SK-N-SH (cell line): ENCODE data around the gene GNAT3. TPM values are rescaled to one million over a fixed set of nuclear protein-coding genes. Genes with fewer than 3 reads are reported as not detected.

Experiments
- CTCF ChIA-PET: fragments of 300-600, 350-600 bp; formaldehyde crosslinking; extraction: SDS; loops from one replicate; lab custom pipeline; 2021; lab: Yijun Ruan, JAX
- POLR2A ChIA-PET: fragments of 350-600 bp; sonication (Branson Sonifier 250); formaldehyde crosslinking; extraction: SDS; loops from one replicate; lab custom pipeline; 2020; ENCODE audit warnings: antibody characterized with exemption, inconsistent platforms; lab: Yijun Ruan, JAX
- DNase-seq: peaks from one replicate; pipeline ENCODE4 v3.0.0; 2012
- H2AFZ ChIP-seq: fragments of 200-600 bp; sonication (generic); 2 replicates; pipeline ENCODE4 v1.8.1; 2016; ENCODE audit warnings: antibody characterized with exemption, mild to moderate bottlenecking, low read depth
- H3F3A ChIP-seq: fragments of 200-600 bp; sonication (generic); replicated peaks from 2 replicates; pipeline ENCODE3; 2016; ENCODE audit warnings: antibody characterized with exemption, mild to moderate bottlenecking; ENCODE audit not compliant: insufficient read depth
- H3K27ac ChIP-seq, 2 experiments: fragments of 200-500 bp in 1 of 2; fragments of 200-600 bp in 1 of 2; sonication (Bioruptor generic) in 1 of 2; sonication (generic), shearing (Covaris generic) in 1 of 2; 2 replicates each; pipeline versions ENCODE4 v1.5.1 to v1.6.1; 2014 to 2016; ENCODE audit warnings: low read depth in 2 of 2, inconsistent platforms in 1 of 2, low read length in 1 of 2, mild to moderate bottlenecking in 1 of 2, mixed read lengths in 1 of 2
- H3K27me3 ChIP-seq: fragments of 200-600 bp; sonication (generic), shearing (Covaris generic); 2 replicates; pipeline ENCODE4 v1.6.1; 2016; ENCODE audit warnings: mixed run types; ENCODE audit not compliant: insufficient read depth
- H3K36me3 ChIP-seq, 2 experiments: fragments of 200-500 bp in 1 of 2; fragments of 200-600 bp in 1 of 2; sonication (Bioruptor generic) in 1 of 2; sonication (generic) in 1 of 2; replicated peaks in 1 of 2; 2 replicates each; pipeline versions ENCODE3 to v1.5.1; 2014 to 2016; ENCODE audit warnings: low read length in 1 of 2, mild to moderate bottlenecking in 1 of 2; ENCODE audit not compliant: insufficient read depth in 2 of 2, control insufficient read depth in 1 of 2
- H3K4me1 ChIP-seq, 2 experiments: fragments of 200-500 bp in 1 of 2; fragments of 200-600 bp in 1 of 2; sonication (Bioruptor generic) in 1 of 2; sonication (generic), shearing (Covaris generic) in 1 of 2; 2 replicates each; pipeline versions ENCODE4 v1.5.1 to v1.6.1; 2014 to 2016; ENCODE audit warnings: low read depth in 1 of 2, low read length in 1 of 2, mixed run types in 1 of 2; ENCODE audit not compliant: insufficient read depth in 2 of 2, control insufficient read depth in 1 of 2
- H3K4me2 ChIP-seq: fragments of 200-600 bp; sonication (generic), shearing (Covaris generic); 2 replicates; pipeline ENCODE4 v1.6.1; 2017; ENCODE audit warnings: mixed run types
- H3K4me3 ChIP-seq, 2 experiments: fragments of 200-500 bp in 1 of 2; fragments of 200-600 bp in 1 of 2; sonication (Bioruptor generic) in 1 of 2; sonication (generic), shearing (Covaris generic) in 1 of 2; 2 replicates each; pipeline versions ENCODE4 v1.5.1 to v1.8.1; 2014 to 2016; ENCODE audit warnings: low read depth in 2 of 2, inconsistent platforms in 1 of 2, low read length in 1 of 2, mild to moderate bottlenecking in 1 of 2, mixed read lengths in 1 of 2, moderate library complexity in 1 of 2
- H3K79me2 ChIP-seq: fragments of 200-600 bp; sonication (generic); 2 replicates; pipeline ENCODE4 v1.8.1; 2017; ENCODE audit warnings: mild to moderate bottlenecking; ENCODE audit not compliant: insufficient read depth
- H3K9ac ChIP-seq: fragments of 200-600 bp; sonication (generic); 2 replicates; pipeline ENCODE4 v1.6.1; 2017; ENCODE audit warnings: mixed run types
- H3K9me2 ChIP-seq: fragments of 200-600 bp; sonication (generic); 2 replicates; pipeline ENCODE4 v1.6.1; 2017; ENCODE audit warnings: mixed run types
- H3K9me3 ChIP-seq: fragments of 200-600 bp; sonication (generic); 2 replicates; pipeline ENCODE4 v1.6.1; 2017; ENCODE audit warnings: mixed run types, mild to moderate bottlenecking, moderate library complexity
- H4K20me1 ChIP-seq: fragments of 200-600 bp; sonication (generic); 2 replicates; pipeline ENCODE4 v1.6.1; 2017; ENCODE audit warnings: mild to moderate bottlenecking, mixed run types; ENCODE audit not compliant: insufficient read depth
- CTCF ChIP-seq: fragments of 200-600 bp; sonication (generic); IDR thresholded peaks from 2 replicates; pipeline ENCODE4 v1.6.1; 2017; ENCODE audit warnings: antibody characterized with exemption, mild to moderate bottlenecking, moderate library complexity
- FOSL2 ChIP-seq: IDR thresholded peaks from 2 replicates; pipeline ENCODE4 v1.4.0; 2012; ENCODE audit warnings: low read depth, mild to moderate bottlenecking, moderate library complexity, borderline replicate concordance
- FOXM1 ChIP-seq: IDR thresholded peaks from 2 replicates; pipeline ENCODE4 v1.4.0; 2012; ENCODE audit warnings: low read depth, mild to moderate bottlenecking
- GATA2 ChIP-seq: sonication (generic); formaldehyde crosslinking; IDR thresholded peaks from 2 replicates; pipeline ENCODE4 v1.5.0; 2020; ENCODE audit warnings: mild to moderate bottlenecking, missing genetic modification reagents
- JUND ChIP-seq: IDR thresholded peaks from 2 replicates; pipeline ENCODE4 v1.4.0; 2012
- MEF2A ChIP-seq: IDR thresholded peaks from 2 replicates; pipeline ENCODE4 v1.4.0; 2012; ENCODE audit warnings: low read depth, borderline replicate concordance
- MXI1 ChIP-seq: IDR thresholded peaks from 2 replicates; pipeline ENCODE4 v1.6.1; 2012; ENCODE audit warnings: mild to moderate bottlenecking, low read depth, low read length, improper control_type of control experiment
- NFIC ChIP-seq: IDR thresholded peaks from 2 replicates; pipeline ENCODE4 v1.4.0; 2012; ENCODE audit warnings: borderline replicate concordance
- NRF1 ChIP-seq: IDR thresholded peaks from 2 replicates; pipeline ENCODE4 v1.6.1; 2012; ENCODE audit warnings: low read depth, mild to moderate bottlenecking, low read length
- POLR2AphosphoS5 ChIP-seq: IDR thresholded peaks from 2 replicates; pipeline ENCODE4 v1.6.1; 2012; ENCODE audit warnings: low read depth, low read length
- RCOR1 ChIP-seq: fragments of 150-350 bp; IDR thresholded peaks from 2 replicates; pipeline ENCODE4 v1.6.1; 2017; ENCODE audit warnings: antibody characterized with exemption, low read length
- RFX5 ChIP-seq: IDR thresholded peaks from 2 replicates; pipeline ENCODE4 v1.6.1; 2012; ENCODE audit warnings: mild to moderate bottlenecking, improper control_type of control experiment, low read length
- TAF1 ChIP-seq: IDR thresholded peaks from 2 replicates; pipeline ENCODE4 v1.6.1; 2012; ENCODE audit warnings: low read depth, mild to moderate bottlenecking, low read length, moderate library complexity, borderline replicate concordance
- USF1 ChIP-seq: IDR thresholded peaks from 2 replicates; pipeline ENCODE4 v1.4.0; 2012; ENCODE audit warnings: low read depth, borderline replicate concordance
- USF2 ChIP-seq: fragments of 150-350 bp; IDR thresholded peaks from 2 replicates; pipeline ENCODE4 v1.6.1; 2017; ENCODE audit warnings: antibody characterized with exemption, low read length, low read depth, borderline replicate concordance
- ZBTB33 ChIP-seq: IDR thresholded peaks from 2 replicates; pipeline ENCODE4 v1.4.0; 2012; ENCODE audit warnings: low read depth, borderline replicate concordance
- WGBS: methylation state at CpG from one replicate; pipeline ENCODE4 v1.1.6; 2017; ENCODE audit warnings: low lambda C conversion rate; 5-methylcytosine and 5-hydroxymethylcytosine counted together
- polyA plus RNA-seq, 3 experiments: library from polyadenylated mRNA; depleted of rRNA; stranded (reverse); fragments of >200 nt; gene quantifications; 2 replicates each; pipeline ENCODE4 v1.2.3, GENCODE V29; 2012
- TF ChIP-seq, protein P1 (sequence below): IDR thresholded peaks from 2 replicates; pipeline ENCODE4 v1.4.0; 2012; ENCODE audit warnings: low read depth
- TF ChIP-seq, protein P2 (sequence below): fragments of 150-350 bp; IDR thresholded peaks from 2 replicates; pipeline ENCODE4 v1.6.1; 2016; ENCODE audit warnings: mild to moderate bottlenecking, low read depth, low read length

The GNAT3 gene
- polyA plus RNA-seq, 1 of the 3 experiments (the other 2 are of a cell fraction) = not detected

DNA sequence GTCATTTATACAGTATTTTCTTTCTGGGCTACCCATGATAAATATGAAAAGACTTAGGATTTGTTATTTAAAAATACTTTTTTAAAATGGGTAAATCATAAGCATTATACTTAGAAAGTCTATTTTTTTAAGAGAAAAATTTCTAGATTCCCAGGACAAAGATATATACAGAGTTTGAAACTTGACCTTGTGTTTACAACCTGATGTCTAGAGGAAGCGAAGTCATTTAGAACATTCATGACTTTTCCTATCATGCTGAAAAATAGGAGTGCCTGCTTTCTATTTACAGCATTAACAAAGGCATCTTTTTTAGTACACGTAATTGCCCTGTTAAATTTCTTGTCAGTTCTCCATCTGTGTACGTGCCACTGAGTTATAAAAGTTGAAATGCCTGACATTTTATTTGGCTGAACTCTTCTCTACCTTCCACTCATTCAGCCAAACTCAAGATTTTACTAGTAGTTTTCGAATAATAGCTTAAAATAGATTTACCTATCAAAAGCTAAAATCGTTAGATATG lies 23.0 kb downstream of the GNAT3 start:
- Histone ChIP-seq H3K27ac (no peak overlapping the region), H3K36me3 (no peaks in the 10 kb centered on the region), H3K4me1 (no peaks in the 10 kb centered on the region), H3K9ac (no peak overlapping the region), H3K27me3 (no peaks in the 10 kb centered on the region), H3F3A (no peaks in the 10 kb centered on the region), H3K4me3 (no peak overlapping the region), H3K79me2 (no peaks in the 10 kb centered on the region; the same call in 1 of the 2 replicates), H3K9me3 (no peaks in the 10 kb centered on the region), H3K4me2 (no peak overlapping the region), H3K9me2 (no peaks in the 10 kb centered on the region), H2AFZ (0 out of 2 replicates have a peak overlapping the region, but pooled peaks have one; percentile 6), H4K20me1 (no peaks in the 10 kb centered on the region)
- TF ChIP-seq POLR2AphosphoS5 = no peak
- no peak for TF ChIP-seq JUND
- TF ChIP-seq USF1 = no peak
- TF ChIP-seq NFIC = no peak
- TF ChIP-seq, protein P1, sequence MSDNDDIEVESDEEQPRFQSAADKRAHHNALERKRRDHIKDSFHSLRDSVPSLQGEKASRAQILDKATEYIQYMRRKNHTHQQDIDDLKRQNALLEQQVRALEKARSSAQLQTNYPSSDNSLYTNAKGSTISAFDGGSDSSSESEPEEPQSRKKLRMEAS = no peak
- no peak for TF ChIP-seq FOXM1
- no peak for TF ChIP-seq MXI1
- no peak for TF ChIP-seq CTCF
- TF ChIP-seq NRF1 = no peak
- TF ChIP-seq USF2 = no peak
- TF ChIP-seq MEF2A = no peak
- no peak for TF ChIP-seq FOSL2
- no peak for TF ChIP-seq ZBTB33
- TF ChIP-seq TAF1 = no peak
- TF ChIP-seq, protein P2, sequence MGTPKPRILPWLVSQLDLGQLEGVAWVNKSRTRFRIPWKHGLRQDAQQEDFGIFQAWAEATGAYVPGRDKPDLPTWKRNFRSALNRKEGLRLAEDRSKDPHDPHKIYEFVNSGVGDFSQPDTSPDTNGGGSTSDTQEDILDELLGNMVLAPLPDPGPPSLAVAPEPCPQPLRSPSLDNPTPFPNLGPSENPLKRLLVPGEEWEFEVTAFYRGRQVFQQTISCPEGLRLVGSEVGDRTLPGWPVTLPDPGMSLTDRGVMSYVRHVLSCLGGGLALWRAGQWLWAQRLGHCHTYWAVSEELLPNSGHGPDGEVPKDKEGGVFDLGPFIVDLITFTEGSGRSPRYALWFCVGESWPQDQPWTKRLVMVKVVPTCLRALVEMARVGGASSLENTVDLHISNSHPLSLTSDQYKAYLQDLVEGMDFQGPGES = no peak
- TF ChIP-seq RCOR1 = no peak
- no peak for TF ChIP-seq GATA2 (CRISPR knock-in tag)
- no peak for TF ChIP-seq RFX5
- 89% methylated on average over 5 of the region's 5 CpGs for WGBS
- no peak for DNase-seq
- POLR2A ChIA-PET = no interaction called here
- CTCF ChIA-PET = no interaction called here
